ENCODE measurements around the gene RCL1.

The RCL1 gene

GRCh38 chr9:4798281-4799032 lies 5.7 kb downstream of the RCL1 start:
- TF ChIP-seq REST (IDR thresholded peaks at IDR 0.05; ENCODE audit: insufficient read depth in 1 of 2, low read depth in 2 of 2, low read length in 2 of 2) (no peak), TAF1 (IDR thresholded peaks at IDR 0.05; ENCODE audit: borderline replicate concordance, insufficient read depth, low read length) (no peak), SIN3A (IDR thresholded peaks at IDR 0.05; ENCODE audit: borderline replicate concordance, insufficient read depth, low read length) (no peak), FOXP2 (optimal IDR thresholded peaks at IDR 0.05; ENCODE audit: borderline replicate concordance, extremely low read depth, extremely low read length, insufficient read depth) (no peak), POLR2AphosphoS5 (IDR thresholded peaks at IDR 0.05; ENCODE audit: low read depth, low read length) (no peak)

- no peak for TF ChIP-seq TAF1 (IDR thresholded peaks at IDR 0.05; ENCODE audit: borderline replicate concordance, insufficient read depth, low read length)
- no peak for TF ChIP-seq SIN3A (IDR thresholded peaks at IDR 0.05; ENCODE audit: borderline replicate concordance, insufficient read depth, low read length)
- TF ChIP-seq REST (IDR thresholded peaks at IDR 0.05; ENCODE audit: insufficient read depth in 1 of 2, low read depth in 2 of 2, low read length in 2 of 2), result no peak
- TF ChIP-seq FOXP2 (optimal IDR thresholded peaks at IDR 0.05; ENCODE audit: borderline replicate concordance, extremely low read depth, extremely low read length, insufficient read depth), result no peak
- no peak for TF ChIP-seq POLR2AphosphoS5 (IDR thresholded peaks at IDR 0.05; ENCODE audit: low read depth, low read length)
These were observed 6.3 kb downstream of the RCL1 start for GRCh38 chr9:4799033-4799430.

- TF ChIP-seq SIN3A (IDR thresholded peaks at IDR 0.05; ENCODE audit: borderline replicate concordance, insufficient read depth, low read length) (no peak), TAF1 (IDR thresholded peaks at IDR 0.05; ENCODE audit: borderline replicate concordance, insufficient read depth, low read length) (no peak), FOXP2 (optimal IDR thresholded peaks at IDR 0.05; ENCODE audit: borderline replicate concordance, extremely low read depth, extremely low read length, insufficient read depth) (no peak)
These were observed 7.0 kb downstream of the RCL1 start for GRCh38 chr9:4799775-4800174.

GRCh38 chr9:4801156-4801555 lies 8.4 kb downstream of the RCL1 start:
- TF ChIP-seq POLR2AphosphoS5 (IDR thresholded peaks at IDR 0.05; ENCODE audit: low read depth, low read length) (no peak), TAF1 (IDR thresholded peaks at IDR 0.05; ENCODE audit: borderline replicate concordance, insufficient read depth, low read length) (no peak), SIN3A (IDR thresholded peaks at IDR 0.05; ENCODE audit: borderline replicate concordance, insufficient read depth, low read length) (no peak), FOXP2 (optimal IDR thresholded peaks at IDR 0.05; ENCODE audit: borderline replicate concordance, extremely low read depth, extremely low read length, insufficient read depth) (no peak), REST (IDR thresholded peaks at IDR 0.05; ENCODE audit: insufficient read depth in 1 of 2, low read depth in 2 of 2, low read length in 2 of 2) (no peak)

- TF ChIP-seq POLR2AphosphoS5 (IDR thresholded peaks at IDR 0.05; ENCODE audit: low read depth, low read length) (no peak), SIN3A (IDR thresholded peaks at IDR 0.05; ENCODE audit: borderline replicate concordance, insufficient read depth, low read length) (no peak), REST (IDR thresholded peaks at IDR 0.05; ENCODE audit: insufficient read depth in 1 of 2, low read depth in 2 of 2, low read length in 2 of 2) (no peak), TAF1 (IDR thresholded peaks at IDR 0.05; ENCODE audit: borderline replicate concordance, insufficient read depth, low read length) (no peak), FOXP2 (optimal IDR thresholded peaks at IDR 0.05; ENCODE audit: borderline replicate concordance, extremely low read depth, extremely low read length, insufficient read depth) (no peak)
These were observed 11.2 kb downstream of the RCL1 start for GRCh38 chr9:4803670-4804530.

Data from PFSK-1 (cell line).